Mesodermal cell (in vitro differentiated cells): Measurements from ENCODE around the gene RSRC1.

ENCODE experiments used
- H3K27ac ChIP-seq: 2 replicates; pipeline ENCODE4 v1.7.0; 2013; ENCODE audit warnings: mild to moderate bottlenecking, low read depth, low read length, moderate library complexity; ENCODE audit not compliant: severe bottlenecking
- H3K36me3 ChIP-seq: 2 replicates; pipeline ENCODE4 v1.7.1; 2013; ENCODE audit warnings: mild to moderate bottlenecking, low read length, moderate library complexity; ENCODE audit not compliant: control insufficient read depth, insufficient read depth
- H3K4me1 ChIP-seq: one replicate; pipeline ENCODE4 v1.7.1; 2013; ENCODE audit warnings: mild to moderate bottlenecking, low read length; ENCODE audit not compliant: insufficient read depth, control insufficient read depth, poor library complexity, severe bottlenecking
- H3K4me3 ChIP-seq: 2 replicates; pipeline ENCODE4 v1.7.0; 2013; ENCODE audit warnings: low read length, control low read depth, mild to moderate bottlenecking; ENCODE audit not compliant: insufficient read depth, poor library complexity, severe bottlenecking; ENCODE audit errors: extremely low read depth
- H3K9me3 ChIP-seq: 2 replicates; pipeline ENCODE4 v1.7.1; 2013; ENCODE audit warnings: mild to moderate bottlenecking, low read length, moderate library complexity; ENCODE audit not compliant: control insufficient read depth
- WGBS, 2 experiments: methylation state at CpG; one replicate each; pipeline ENCODE4 v1.1.5; 2013; ENCODE audit warnings: missing lambda C conversion rate in 2 of 2; ENCODE audit not compliant: insufficient coverage in 2 of 2; 5-methylcytosine and 5-hydroxymethylcytosine counted together

Gene RSRC1

DNA sequence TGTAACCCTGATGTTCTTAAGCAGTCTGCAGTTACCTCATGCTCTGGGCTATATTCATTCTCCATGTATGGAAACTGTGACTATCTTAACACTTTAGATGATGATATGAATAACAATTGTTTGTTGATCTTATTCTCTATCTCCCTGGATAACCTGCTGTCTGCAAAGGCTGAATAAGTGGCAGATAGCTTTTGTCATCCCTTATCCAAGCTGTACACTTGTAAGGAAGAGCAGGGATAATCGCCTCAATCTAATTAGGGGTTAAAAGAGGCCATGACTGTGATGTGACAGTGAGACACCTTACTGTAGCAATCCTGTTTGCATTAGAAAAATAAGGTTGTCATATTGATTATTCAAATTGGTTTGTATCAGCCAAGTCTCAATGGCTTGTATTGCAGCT is 123.9 kb downstream of the RSRC1 start:
- 83% methylated on average over 1 of the region's 1 CpG; no CpG with 5 or more reads in 1 of the 2 experiments for WGBS, 2 experiments
- no peaks in the 10 kb centered on the region for H3K9me3 ChIP-seq
- H3K4me1 ChIP-seq = no peaks in the 10 kb centered on the region
- H3K27ac ChIP-seq = no peak overlapping the region
- H3K36me3 ChIP-seq = no peaks in the 10 kb centered on the region
- no peak overlapping the region for H3K4me3 ChIP-seq

DNA sequence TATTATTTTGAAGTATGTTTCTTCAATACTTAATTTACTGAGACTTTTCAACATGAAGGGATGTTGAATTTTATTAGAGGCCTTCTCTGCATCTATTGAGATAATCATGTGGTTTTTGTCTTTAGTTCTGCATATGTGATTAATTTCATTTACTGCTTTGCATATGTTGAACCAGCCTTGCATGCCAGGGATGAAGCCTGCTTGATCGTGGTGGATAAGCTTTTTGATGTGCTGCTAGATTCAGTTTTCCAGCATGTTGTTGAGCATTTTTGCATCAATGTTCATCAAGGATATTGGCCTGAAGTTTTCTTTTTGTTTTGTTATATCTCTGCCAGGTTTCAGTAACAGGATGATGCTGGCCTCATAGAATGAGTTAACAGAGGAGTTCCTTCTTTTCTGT is 134.4 kb downstream of the RSRC1 start:
- no peak overlapping the region for H3K27ac ChIP-seq
- H3K36me3 ChIP-seq = no peaks in the 10 kb centered on the region
- no peaks in the 10 kb centered on the region for H3K4me1 ChIP-seq
- H3K9me3 ChIP-seq = no peaks in the 10 kb centered on the region
- WGBS, 2 experiments = 67 to 100% methylated on average over 1 of the region's 1 CpG
- H3K4me3 ChIP-seq = no peak overlapping the region

DNA sequence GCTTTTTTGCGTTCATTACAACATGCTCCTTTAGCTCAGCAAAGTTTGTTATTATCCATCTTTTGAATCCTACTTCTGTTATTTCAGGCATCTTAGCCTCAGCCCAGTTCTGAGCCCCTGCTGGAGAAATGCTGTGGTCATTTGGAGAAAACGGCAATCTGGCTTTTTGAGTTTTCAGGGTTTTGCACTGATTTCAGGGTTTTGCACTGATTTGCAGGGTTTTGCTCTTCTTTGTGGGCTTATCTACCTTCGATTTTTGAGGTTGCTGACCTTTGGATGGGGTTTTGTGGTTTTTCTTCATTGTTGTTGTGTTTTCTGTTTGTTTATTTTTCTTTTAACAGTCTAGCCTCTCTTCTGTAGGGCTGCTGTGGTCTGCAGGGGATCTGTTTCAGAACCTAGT is 137.4 kb downstream of the RSRC1 start:
- WGBS, 2 experiments = 86 to 100% methylated on average over 2 of the region's 3 CpGs
- no peak overlapping the region for H3K4me3 ChIP-seq
- H3K27ac ChIP-seq = no peak overlapping the region
- H3K36me3 ChIP-seq = no peaks in the 10 kb centered on the region
- H3K4me1 ChIP-seq = no peaks in the 10 kb centered on the region
- no peaks in the 10 kb centered on the region for H3K9me3 ChIP-seq

DNA sequence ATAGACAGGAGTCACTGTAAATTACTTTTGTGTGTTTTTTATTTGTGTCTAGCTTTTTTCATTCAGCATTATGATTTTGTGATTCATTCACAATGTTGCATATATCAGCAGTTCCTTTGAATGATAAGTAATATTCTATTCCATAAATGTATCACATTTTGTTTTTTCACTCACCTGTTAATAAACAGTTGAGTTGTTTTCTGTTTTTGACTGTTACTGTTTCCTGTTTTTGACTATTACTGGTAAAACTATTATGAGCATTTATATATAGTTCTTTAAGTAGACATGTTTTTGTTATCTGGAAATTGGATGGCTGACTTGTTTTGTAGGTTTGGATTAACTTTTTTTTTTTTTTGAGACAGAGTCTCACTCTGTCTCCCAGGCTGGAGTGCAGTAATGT is 138.4 kb downstream of the RSRC1 start:
- H3K9me3 ChIP-seq = no peaks in the 10 kb centered on the region
- no peaks in the 10 kb centered on the region for H3K36me3 ChIP-seq
- H3K27ac ChIP-seq = no peak overlapping the region
- H3K4me3 ChIP-seq = no peak overlapping the region
- no peaks in the 10 kb centered on the region for H3K4me1 ChIP-seq

DNA sequence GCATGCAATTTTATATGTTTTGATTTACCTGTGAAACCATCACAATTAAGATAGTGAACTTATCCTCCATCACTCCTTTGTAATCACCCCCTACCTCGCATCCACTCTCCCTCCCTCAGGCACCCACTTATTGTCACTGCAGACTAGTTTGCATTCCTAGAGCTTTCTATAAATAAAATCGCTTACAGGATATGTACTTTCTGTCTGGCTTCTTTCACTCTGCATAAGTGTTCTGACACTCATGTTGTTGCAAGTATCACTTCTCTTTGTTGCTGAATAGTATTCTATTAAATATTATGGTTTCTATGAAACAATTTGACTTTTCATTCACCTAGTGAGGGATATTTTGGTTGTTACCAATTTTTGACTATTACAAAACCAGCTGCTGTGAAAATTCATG is 139.3 kb downstream of the RSRC1 start:
- Histone ChIP-seq H3K9me3 (no peaks in the 10 kb centered on the region), H3K27ac (no peak overlapping the region), H3K4me1 (no peaks in the 10 kb centered on the region), H3K4me3 (no peak overlapping the region), H3K36me3 (no peaks in the 10 kb centered on the region)
- WGBS, 2 experiments = 100% methylated on average over 1 of the region's 2 CpGs

DNA sequence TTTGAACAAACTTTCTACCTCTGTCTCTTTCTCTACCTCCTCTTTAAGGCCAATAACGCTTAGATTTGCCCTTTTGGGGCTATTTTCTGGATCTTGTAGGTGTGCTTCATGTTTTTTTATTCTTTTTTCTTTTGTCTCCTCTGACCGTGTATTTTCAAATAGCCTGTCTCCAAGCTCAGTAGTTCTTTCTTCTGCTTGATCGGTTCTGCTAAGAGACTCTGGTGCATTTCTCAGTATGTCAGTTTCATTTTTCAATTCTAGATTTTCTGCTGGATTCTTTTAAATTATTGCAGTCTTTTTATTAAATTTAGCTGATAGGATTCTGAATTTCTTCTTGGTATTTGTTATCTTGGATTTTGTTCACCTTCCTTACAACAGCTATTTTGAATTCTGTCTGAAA is 148.7 kb downstream of the RSRC1 start:
- Histone ChIP-seq H3K4me3 (no peak overlapping the region), H3K9me3 (no peaks in the 10 kb centered on the region), H3K36me3 (no peaks in the 10 kb centered on the region), H3K4me1 (no peaks in the 10 kb centered on the region), H3K27ac (no peak overlapping the region)
- WGBS, 2 experiments = 67% methylated on average over 1 of the region's 3 CpGs; no CpG with 5 or more reads in 1 of the 2 experiments

DNA sequence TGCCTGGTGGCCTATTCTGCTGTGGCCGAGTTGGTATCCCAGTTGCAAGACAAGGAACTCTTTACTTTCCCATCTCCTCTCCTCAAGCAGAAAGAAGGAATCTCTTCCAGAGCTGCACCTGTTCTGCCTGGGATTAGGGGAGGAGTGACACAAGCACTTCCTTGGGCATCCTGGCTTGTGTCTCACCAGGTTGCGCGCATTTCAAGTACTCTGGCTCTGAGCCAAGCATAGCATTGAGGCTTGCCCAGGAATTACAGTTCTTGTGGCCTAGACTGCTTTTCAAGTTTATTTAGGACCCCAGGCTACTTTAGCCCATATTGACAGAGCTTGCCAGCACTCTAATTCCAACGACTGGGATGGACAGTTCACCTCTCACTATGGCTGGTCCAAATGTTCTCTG is 150.5 kb downstream of the RSRC1 start:
- no peaks in the 10 kb centered on the region for H3K9me3 ChIP-seq
- no peaks in the 10 kb centered on the region for H3K36me3 ChIP-seq
- H3K4me3 ChIP-seq = no peak overlapping the region
- no peak overlapping the region for H3K27ac ChIP-seq
- WGBS, 2 experiments = 96 to 97% methylated on average over 3 to 4 of the region's 4 CpGs
- no peaks in the 10 kb centered on the region for H3K4me1 ChIP-seq

DNA sequence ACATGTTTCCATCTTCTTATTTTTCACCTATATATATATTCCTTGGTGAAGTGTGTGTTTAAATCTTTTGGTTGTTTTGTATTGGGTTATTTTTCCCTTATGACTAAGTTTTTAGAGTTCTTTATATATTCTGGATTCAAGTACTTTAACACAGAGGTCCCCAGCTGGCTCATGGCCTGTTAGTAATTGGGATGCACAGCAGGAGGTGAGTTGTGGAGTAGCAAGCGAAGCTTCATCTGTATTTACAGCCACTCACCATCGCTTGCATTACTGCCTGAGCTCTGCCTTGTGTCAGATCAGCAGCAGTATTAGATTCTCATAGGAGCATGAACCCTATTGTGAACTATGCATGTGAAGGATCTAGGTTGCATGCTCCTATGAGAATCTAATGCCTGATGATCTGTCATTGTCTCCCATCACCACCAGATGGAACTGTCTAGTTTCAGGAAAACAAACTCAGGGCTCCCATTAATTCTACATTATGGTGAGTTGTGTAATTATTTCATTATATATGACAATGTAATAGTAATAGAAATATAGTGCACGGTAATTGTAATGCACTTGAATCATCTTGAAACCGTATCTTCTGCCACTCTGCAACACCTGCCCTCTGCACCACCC is 151.6 kb downstream of the RSRC1 start:
- no peaks in the 10 kb centered on the region for H3K9me3 ChIP-seq
- H3K27ac ChIP-seq = no peak overlapping the region
- H3K4me1 ChIP-seq = no peaks in the 10 kb centered on the region
- no peak overlapping the region for H3K4me3 ChIP-seq
- H3K36me3 ChIP-seq = no peaks in the 10 kb centered on the region
- WGBS, 2 experiments = 83% methylated on average over 1 of the region's 4 CpGs; no CpG with 5 or more reads in 1 of the 2 experiments

DNA sequence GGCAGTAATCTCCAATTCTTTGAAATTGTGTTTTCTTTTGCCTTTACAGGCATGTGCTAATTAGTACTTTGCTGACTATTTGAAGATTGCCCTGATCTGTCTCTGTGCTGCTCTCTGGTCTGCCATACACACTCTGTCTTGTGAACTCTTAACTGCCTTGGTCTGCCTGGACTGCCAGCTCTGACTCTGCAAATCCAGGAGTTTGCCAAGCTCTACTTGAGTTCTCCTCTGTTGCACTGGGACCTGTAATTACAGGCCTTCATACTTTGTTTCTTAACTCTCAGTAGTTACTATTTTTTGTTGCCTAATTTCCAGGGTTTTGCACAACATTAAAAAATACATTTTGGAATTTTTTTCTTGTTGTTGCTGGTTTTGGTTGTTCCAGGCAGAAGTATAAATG is 155.0 kb downstream of the RSRC1 start:
- no peaks in the 10 kb centered on the region for H3K4me1 ChIP-seq
- H3K9me3 ChIP-seq = peaks cover 9% of the 10 kb centered on the region
- H3K27ac ChIP-seq = no peak overlapping the region
- H3K36me3 ChIP-seq = no peaks in the 10 kb centered on the region
- H3K4me3 ChIP-seq = no peak overlapping the region

DNA sequence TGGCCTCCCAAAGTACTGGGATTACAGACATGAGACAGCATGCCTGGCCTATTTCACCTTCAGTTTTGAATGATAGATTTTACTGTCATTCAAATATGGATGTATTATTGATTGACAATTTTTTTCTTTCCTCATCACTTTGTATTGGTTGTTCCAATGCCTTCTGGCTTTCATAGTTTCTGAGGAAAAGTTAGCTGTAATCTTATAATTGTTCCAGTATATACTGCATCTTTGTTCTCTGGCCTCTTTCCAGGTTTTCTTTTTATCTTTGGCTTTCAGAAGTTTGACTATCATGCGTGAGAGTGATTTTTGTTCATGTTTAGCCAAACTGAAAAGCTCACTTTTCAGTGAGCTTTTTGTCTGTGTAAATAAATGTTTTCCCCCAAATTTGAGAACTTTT is 157.1 kb downstream of the RSRC1 start:
- WGBS, 2 experiments = 100% methylated on average over 1 of the region's 1 CpG; no CpG with 5 or more reads in 1 of the 2 experiments
- Histone ChIP-seq H3K9me3 (peaks cover 9% of the 10 kb centered on the region), H3K4me3 (no peak overlapping the region), H3K36me3 (no peaks in the 10 kb centered on the region), H3K27ac (no peak overlapping the region), H3K4me1 (no peaks in the 10 kb centered on the region)

DNA sequence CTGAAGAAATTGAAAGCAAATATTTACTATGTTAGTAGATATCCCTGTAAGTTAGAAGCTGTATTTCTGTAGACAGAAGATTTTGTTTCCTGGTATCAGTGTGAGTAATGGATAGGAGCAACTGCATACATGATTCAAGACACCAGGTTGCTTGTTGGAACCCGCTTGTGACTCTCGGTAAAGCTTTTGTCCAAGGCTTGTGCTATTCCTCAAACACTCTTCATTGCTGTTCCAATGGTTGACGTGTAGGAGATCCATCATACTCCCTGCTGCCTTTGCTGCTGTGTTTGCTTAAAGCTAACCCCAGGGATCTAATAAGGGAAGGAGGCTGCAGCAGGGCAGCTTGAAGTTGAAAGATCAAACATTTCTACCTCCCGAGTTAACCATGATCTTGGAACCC is 160.1 kb downstream of the RSRC1 start:
- Histone ChIP-seq H3K4me3 (no peak overlapping the region), H3K4me1 (no peaks in the 10 kb centered on the region), H3K9me3 (peaks cover 9% of the 10 kb centered on the region), H3K36me3 (no peaks in the 10 kb centered on the region), H3K27ac (no peak overlapping the region)
- WGBS, 2 experiments = 77 to 88% methylated on average over 2 to 4 of the region's 4 CpGs
